Dendritic cell treated with granulocyte-macrophage colony-stimulating factor and Interleukin-4, amounts not matched to agents 40 ng/mL and 50 ng/mL, for 4 days (primary cell): ENCODE measurements around the gene SGCG.
A peak's percentile ranks its signal among the peaks of the same experiment; 100 is the strongest.
"Not testable (repeated sequence)": the region's sequence is repeated elsewhere in the genome, so short reads cannot be mapped to it uniquely, and the experiment has no call there.

Source experiments
- H3K27ac Mint-ChIP-seq: one replicate; pipeline ENCODE4 v1.8.0; 2022; ENCODE audit warnings: mild to moderate bottlenecking, mixed read lengths
- H3K27me3 Mint-ChIP-seq: one replicate; pipeline ENCODE4 v1.8.0; 2022; ENCODE audit warnings: mild to moderate bottlenecking, mixed read lengths
- H3K36me3 Mint-ChIP-seq: one replicate; pipeline ENCODE4 v1.8.0; 2022; ENCODE audit warnings: low read depth, mixed read lengths
- H3K4me1 Mint-ChIP-seq: one replicate; pipeline ENCODE4 v1.8.0; 2022; ENCODE audit warnings: low read depth, mixed read lengths
- H3K4me3 Mint-ChIP-seq: one replicate; pipeline ENCODE4 v1.8.0; 2022; ENCODE audit warnings: mild to moderate bottlenecking, moderate library complexity, mixed read lengths
- H3K9me3 Mint-ChIP-seq: one replicate; pipeline ENCODE4 v1.8.0; 2022; ENCODE audit warnings: mixed read lengths
- intact Hi-C: fragments of 100-400 bp; cut with micrococcal nuclease; formaldehyde crosslinking; loops from one replicate; pipeline ENCODE4 v1.15.0; 2022

The SGCG gene

DNA sequence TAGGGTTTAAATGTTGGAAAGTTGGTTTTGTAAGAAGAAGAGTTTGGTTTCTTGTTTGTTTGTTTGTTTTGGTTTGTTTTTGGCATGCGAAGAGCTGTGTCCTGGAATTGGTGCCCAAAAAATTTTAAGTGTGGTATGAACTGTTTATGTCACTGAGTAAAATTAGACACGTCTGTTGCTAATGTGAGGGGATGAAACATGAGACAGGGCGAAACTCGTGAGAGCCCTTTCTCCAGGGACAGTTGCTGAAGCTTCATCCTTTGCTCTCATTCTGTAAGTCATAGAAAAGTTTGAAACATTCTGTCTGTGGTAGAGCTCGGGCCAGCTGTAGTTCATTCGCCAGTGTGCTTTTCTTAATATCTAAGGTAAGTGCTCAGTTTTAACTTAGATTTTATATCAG, at the start of gene SGCG:
Gene SGCG, plus strand, starts transcription at position 269 of the 400 bp plus-strand sequence. CDS start 22,716 bp downstream, outside the sequence.
- Mint-ChIP-seq H3K27ac (no peak within 1 kb of the TSS), H3K4me3 (no peak within 1 kb of the TSS), H3K27me3 (no peaks in the 10 kb centered on the region), H3K4me1 (no peaks in the 10 kb centered on the region), H3K9me3 (no peaks in the 10 kb centered on the region), H3K36me3 (no peaks in the 10 kb centered on the region)
- intact Hi-C loops, result no loop called here

- Mint-ChIP-seq H3K36me3 (no peaks in the 10 kb centered on the region), H3K9me3 (no peaks in the 10 kb centered on the region), H3K4me1 (peaks cover 8% of the 10 kb centered on the region), H3K4me3 (no peak overlapping the region), H3K27me3 (peaks cover 7% of the 10 kb centered on the region), H3K27ac (no peak overlapping the region)
- intact Hi-C loops, result no loop called here
Observed at GRCh38 chr13:23134542-23134941, 46.2 kb upstream of the SGCG start.

DNA sequence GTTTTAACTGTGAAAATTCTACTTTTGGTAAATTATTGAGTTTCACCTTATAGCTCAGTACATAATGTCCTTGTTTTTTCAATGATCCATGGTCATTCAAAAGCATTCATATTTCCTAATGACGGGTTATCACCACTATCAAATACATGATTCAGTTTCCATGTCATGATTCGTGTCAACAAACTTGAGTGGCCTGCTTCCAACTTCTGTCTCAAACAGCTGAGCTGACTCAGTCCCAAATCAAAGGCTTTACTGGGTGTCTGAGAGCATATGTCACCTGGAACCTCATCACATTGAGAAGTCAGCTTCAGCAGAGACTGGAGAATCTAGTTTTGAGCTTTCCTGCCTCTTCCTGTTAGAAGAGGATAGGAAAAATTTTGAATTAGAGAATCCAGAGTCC, 40.3 kb upstream of the SGCG start:
- Mint-ChIP-seq H3K27me3 (peaks cover 3% of the 10 kb centered on the region), H3K36me3 (no peaks in the 10 kb centered on the region), H3K4me3 (no peak overlapping the region), H3K4me1 (peaks cover 16% of the 10 kb centered on the region), H3K9me3 (no peaks in the 10 kb centered on the region), H3K27ac (no peak overlapping the region)
- intact Hi-C loops, result loop anchor here (10.0 kb wide), 1 partner anchor 1026 kb away; no protein-coding TSS in a partner anchor

- no peaks in the 10 kb centered on the region for H3K36me3 Mint-ChIP-seq
- H3K27me3 Mint-ChIP-seq, result peaks cover 3% of the 10 kb centered on the region
- H3K27ac Mint-ChIP-seq, result no peak overlapping the region
- no peaks in the 10 kb centered on the region for H3K9me3 Mint-ChIP-seq
- peaks cover 22% of the 10 kb centered on the region for H3K4me1 Mint-ChIP-seq
- intact Hi-C loops, result loop anchor here (10.0 kb wide), 1 partner anchor 1027 kb away; no protein-coding TSS in a partner anchor
- H3K4me3 Mint-ChIP-seq, result no peak overlapping the region
Observed at GRCh38 chr13:23141964-23142363, 38.8 kb upstream of the SGCG start.

GRCh38 chr13:23142607-23143006, 38.2 kb upstream of the SGCG start:
- not testable (repeated sequence) for H3K9me3 Mint-ChIP-seq, H3K4me3 Mint-ChIP-seq, H3K27ac Mint-ChIP-seq, H3K36me3 Mint-ChIP-seq, H3K27me3 Mint-ChIP-seq
- peaks cover 27% of the 10 kb centered on the region for H3K4me1 Mint-ChIP-seq
- intact Hi-C loops, result loop anchor here (10.0 kb wide), 1 partner anchor 1028 kb away; no protein-coding TSS in a partner anchor

- intact Hi-C loops, result loop anchor here (10.0 kb wide), 1 partner anchor 1030 kb away; no protein-coding TSS in a partner anchor
- Mint-ChIP-seq H3K36me3 (no peaks in the 10 kb centered on the region), H3K27ac (peak overlapping the region; percentile 31), H3K9me3 (no peaks in the 10 kb centered on the region), H3K4me1 (peaks cover 32% of the 10 kb centered on the region), H3K27me3 (no peaks in the 10 kb centered on the region), H3K4me3 (no peak overlapping the region)
Observed at GRCh38 chr13:23144431-23144830, 36.3 kb upstream of the SGCG start.

GRCh38 chr13:23146006-23146405, 34.8 kb upstream of the SGCG start:
- intact Hi-C loops, result loop anchor here (5.0 to 10.0 kb wide), 2 partner anchors 344 to 1031 kb away; no protein-coding TSS in a partner anchor
- no peaks in the 10 kb centered on the region for H3K36me3 Mint-ChIP-seq
- H3K9me3 Mint-ChIP-seq, result no peaks in the 10 kb centered on the region
- H3K27ac Mint-ChIP-seq, result peak overlapping the region; percentile 82
- H3K4me3 Mint-ChIP-seq, result no peak overlapping the region
- H3K27me3 Mint-ChIP-seq, result no peaks in the 10 kb centered on the region
- peaks cover 32% of the 10 kb centered on the region for H3K4me1 Mint-ChIP-seq

DNA sequence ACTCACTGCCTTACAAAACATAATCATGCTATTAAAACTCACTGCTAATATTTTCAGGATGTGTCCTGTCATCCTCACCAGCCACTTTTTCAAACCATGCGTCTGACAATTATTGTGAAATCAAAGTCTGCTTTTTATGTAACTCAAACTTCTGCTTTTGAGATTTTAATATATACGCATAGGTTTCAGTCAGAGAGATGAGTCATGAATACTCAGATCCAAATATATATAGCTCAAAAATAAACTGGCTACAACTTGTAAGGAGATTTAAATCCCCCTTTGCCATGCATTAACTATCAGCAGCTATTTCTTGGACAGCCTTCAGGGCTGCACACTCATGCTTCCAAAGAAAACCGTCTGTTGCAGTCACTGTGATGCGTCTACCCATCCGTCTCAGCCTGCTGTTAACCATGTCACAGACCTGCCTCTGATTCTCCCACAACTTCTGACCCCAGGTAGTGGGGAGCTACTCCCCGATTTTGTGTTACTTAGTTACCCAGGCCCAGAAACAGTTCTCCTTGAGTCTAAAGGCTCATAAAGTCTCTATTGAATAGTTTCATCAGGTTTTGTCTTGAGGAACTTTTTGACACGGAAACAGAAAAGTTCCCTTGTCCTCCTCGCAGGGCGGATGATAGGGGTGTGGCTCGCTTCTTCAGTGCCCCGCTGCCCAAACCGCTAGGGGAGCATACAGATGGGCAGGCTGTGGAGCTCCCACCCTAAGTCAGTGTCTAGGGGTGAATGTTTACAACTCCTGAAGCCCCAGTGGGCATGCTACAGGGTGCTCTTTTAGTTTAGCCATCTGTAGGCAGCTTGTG, 33.8 kb upstream of the SGCG start:
- Mint-ChIP-seq H3K36me3 (no peaks in the 10 kb centered on the region), H3K4me1 (peaks cover 32% of the 10 kb centered on the region), H3K9me3 (peaks cover 7% of the 10 kb centered on the region), H3K4me3 (peak overlapping the region; percentile 54), H3K27me3 (no peaks in the 10 kb centered on the region), H3K27ac (peak overlapping the region; percentile 82)
- intact Hi-C loops, result loop anchor here (5.0 to 10.0 kb wide), 2 partner anchors 345 to 1032 kb away; no protein-coding TSS in a partner anchor

DNA sequence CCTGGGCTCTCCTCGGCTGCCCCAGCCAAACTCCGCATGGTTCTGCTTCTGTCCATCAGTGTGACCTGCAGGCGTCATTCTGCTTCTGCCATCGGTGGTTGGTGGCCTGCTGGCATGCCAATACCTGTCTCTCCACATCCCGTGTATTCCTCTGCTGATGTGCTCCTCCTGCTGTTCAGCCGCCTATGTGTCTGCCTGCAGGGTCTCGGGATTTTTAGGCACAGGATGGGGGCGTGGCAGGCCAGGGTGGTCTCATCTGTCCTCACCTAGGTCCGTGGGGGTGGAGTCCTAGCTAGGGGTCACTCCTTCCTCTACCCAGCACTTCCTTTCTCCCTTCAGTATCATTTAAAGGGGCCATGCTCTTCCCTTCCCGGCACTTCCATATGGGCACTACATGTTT, 33.0 kb upstream of the SGCG start:
- peak overlapping the region; percentile 82 for H3K27ac Mint-ChIP-seq
- H3K9me3 Mint-ChIP-seq, result peaks cover 8% of the 10 kb centered on the region
- no peaks in the 10 kb centered on the region for H3K27me3 Mint-ChIP-seq
- no peaks in the 10 kb centered on the region for H3K36me3 Mint-ChIP-seq
- H3K4me3 Mint-ChIP-seq, result no peak overlapping the region
- intact Hi-C loops, result loop anchor here (5.0 to 10.0 kb wide), 2 partner anchors 346 to 1033 kb away; no protein-coding TSS in a partner anchor
- peaks cover 32% of the 10 kb centered on the region for H3K4me1 Mint-ChIP-seq

GRCh38 chr13:23157781-23158180, 23.0 kb upstream of the SGCG start:
- intact Hi-C loops, result no loop called here

DNA sequence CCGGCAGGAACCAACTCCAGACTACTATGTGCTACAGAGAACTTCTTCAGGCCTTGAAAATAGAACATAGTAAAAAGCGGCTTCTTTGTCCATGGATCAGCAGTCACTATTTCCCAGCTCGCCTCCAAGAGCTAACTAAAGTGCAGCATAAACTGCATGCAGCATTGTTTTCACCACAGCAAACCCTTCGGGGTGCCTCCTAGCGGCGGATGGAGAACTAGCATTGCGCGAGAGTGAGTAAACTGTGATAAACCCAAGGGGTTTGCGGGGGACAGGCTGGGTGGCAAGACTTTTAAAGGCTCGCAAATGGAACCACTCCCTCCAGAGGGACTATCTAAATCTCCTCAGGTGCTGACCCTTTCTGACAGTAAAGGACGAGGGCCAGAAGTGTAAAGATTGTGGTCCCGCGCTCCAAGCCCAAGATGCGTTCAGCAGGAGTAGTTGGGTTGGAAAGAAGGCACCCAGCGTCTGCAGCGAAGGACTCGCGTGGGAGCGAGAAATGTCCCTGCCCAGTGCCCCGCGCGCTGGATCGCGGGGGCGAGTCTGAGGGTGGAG, 21.5 kb upstream of the SGCG start:
- H3K9me3 Mint-ChIP-seq, result peaks cover 2% of the 10 kb centered on the region
- H3K27ac Mint-ChIP-seq, result peak overlapping the region; percentile 10
- H3K4me3 Mint-ChIP-seq, result peak overlapping the region; percentile 71
- no peaks in the 10 kb centered on the region for H3K36me3 Mint-ChIP-seq
- peaks cover 36% of the 10 kb centered on the region for H3K27me3 Mint-ChIP-seq
- intact Hi-C loops, result no loop called here
- H3K4me1 Mint-ChIP-seq, result peaks cover 16% of the 10 kb centered on the region

More at GRCh38 chr13:23157781-23158180, 23.0 kb upstream of the SGCG start:
- Mint-ChIP-seq H3K27ac (no peak overlapping the region), H3K27me3 (peaks cover 38% of the 10 kb centered on the region), H3K9me3 (peaks cover 8% of the 10 kb centered on the region), H3K4me3 (no peak overlapping the region), H3K4me1 (peaks cover 16% of the 10 kb centered on the region), H3K36me3 (no peaks in the 10 kb centered on the region)

GRCh38 chr13:23159760-23160637, 20.8 kb upstream of the SGCG start:
- Mint-ChIP-seq H3K9me3 (no peaks in the 10 kb centered on the region), H3K27me3 (peaks cover 39% of the 10 kb centered on the region), H3K4me1 (peaks cover 16% of the 10 kb centered on the region), H3K4me3 (peak overlapping the region; percentile 71), H3K36me3 (no peaks in the 10 kb centered on the region), H3K27ac (peak overlapping the region; percentile 10)
- intact Hi-C loops, result no loop called here

- Mint-ChIP-seq H3K36me3 (no peaks in the 10 kb centered on the region), H3K4me3 (peak overlapping the region; percentile 39), H3K27me3 (peaks cover 39% of the 10 kb centered on the region), H3K9me3 (no peaks in the 10 kb centered on the region), H3K4me1 (peaks cover 16% of the 10 kb centered on the region), H3K27ac (no peak overlapping the region)
- intact Hi-C loops, result no loop called here
Observed at GRCh38 chr13:23160638-23161480, 19.9 kb upstream of the SGCG start.
